HepG2 (cell line): ENCODE measurements around the gene LYZ. TPM values are rescaled to one million over a fixed set of nuclear protein-coding genes. Genes with fewer than 3 reads are reported as not detected.

ENCODE experiments used
- ARNT2 ChIP-seq: sonication (generic); formaldehyde crosslinking; IDR thresholded peaks from 2 replicates; pipeline ENCODE4 v1.8.0; 2022; ENCODE audit warnings: mild to moderate bottlenecking, low read depth, missing genetic modification reagents, moderate library complexity
- EHMT2 ChIP-seq: fragments of 200-600 bp; sonication (generic); IDR thresholded peaks from 2 replicates; pipeline ENCODE4 v1.7.0; 2017; ENCODE audit warnings: antibody characterized with exemption, low read depth, low read length, borderline replicate concordance
- FOXA1 ChIP-seq, 2 experiments: fragments of 450-650 bp in 1 of 2; sonication (generic) in 1 of 2; formaldehyde crosslinking in 1 of 2; IDR thresholded peaks; 2 replicates each; pipeline versions ENCODE4 v1.4.0 to v1.6.1; 2016 to 2020; ENCODE audit warnings: missing genetic modification reagents in 1 of 2
- GTF3A ChIP-seq: sonication (generic); formaldehyde crosslinking; conservative IDR thresholded peaks from 2 replicates; pipeline ENCODE4 v1.4.0; 2020; ENCODE audit warnings: mild to moderate bottlenecking, missing genetic modification reagents
- IRF2 ChIP-seq: IDR thresholded peaks from 2 replicates; pipeline ENCODE4 v1.6.1; 2018; ENCODE audit warnings: missing genetic modification reagents, missing compliant biosample characterization
- KLF13 ChIP-seq: sonication (generic); formaldehyde crosslinking; IDR thresholded peaks from 2 replicates; pipeline ENCODE4 v1.4.0; 2020; ENCODE audit warnings: mild to moderate bottlenecking, missing genetic modification reagents
- MIXL1 ChIP-seq: IDR thresholded peaks from 2 replicates; pipeline ENCODE4 v1.6.1; 2016
- MXD1 ChIP-seq: sonication (generic); formaldehyde crosslinking; IDR thresholded peaks from 2 replicates; pipeline ENCODE4 v1.4.0; 2020; ENCODE audit warnings: mild to moderate bottlenecking, missing genetic modification reagents
- NAIF1 ChIP-seq: sonication (generic); formaldehyde crosslinking; IDR thresholded peaks from 2 replicates; pipeline ENCODE4 v1.5.0; 2020; ENCODE audit warnings: mild to moderate bottlenecking, missing genetic modification reagents, borderline replicate concordance
- NKX3-1 ChIP-seq: sonication (generic); formaldehyde crosslinking; IDR thresholded peaks from 2 replicates; pipeline ENCODE4 v1.5.0; 2020; ENCODE audit warnings: missing genetic modification reagents
- PAWR ChIP-seq: sonication (generic); formaldehyde crosslinking; IDR thresholded peaks from 2 replicates; pipeline ENCODE4 v1.4.0; 2020; ENCODE audit warnings: missing genetic modification reagents, mild to moderate bottlenecking, borderline replicate concordance
- RFXANK ChIP-seq: IDR thresholded peaks from 2 replicates; pipeline ENCODE4 v1.6.1; 2016
- STAG1 ChIP-seq: sonication (generic); formaldehyde crosslinking; IDR thresholded peaks from 2 replicates; pipeline ENCODE4 v1.4.0; 2020; ENCODE audit warnings: missing genetic modification reagents
- ZFP37 ChIP-seq: sonication (generic); formaldehyde crosslinking; IDR thresholded peaks from 2 replicates; pipeline ENCODE4 v1.4.0; 2020; ENCODE audit warnings: missing genetic modification reagents, borderline replicate concordance
- ZMYM3 ChIP-seq: sonication (generic); formaldehyde crosslinking; IDR thresholded peaks from 2 replicates; pipeline ENCODE4 v1.5.1; 2020; ENCODE audit warnings: mild to moderate bottlenecking, missing genetic modification reagents
- ZNF556 ChIP-seq: sonication (generic); formaldehyde crosslinking; IDR thresholded peaks from 2 replicates; pipeline ENCODE4 v1.4.0; 2020; ENCODE audit warnings: mild to moderate bottlenecking, missing genetic modification reagents, borderline replicate concordance
- ZNF672 ChIP-seq: sonication (generic); formaldehyde crosslinking; IDR thresholded peaks from 2 replicates; pipeline ENCODE4 v1.8.1; 2022; ENCODE audit warnings: missing genetic modification reagents
- ZNF724P ChIP-seq: sonication (generic); formaldehyde crosslinking; IDR thresholded peaks from 2 replicates; pipeline ENCODE4 v1.8.0; 2022; ENCODE audit warnings: missing genetic modification reagents, borderline replicate concordance
- ZUFSP ChIP-seq: sonication (generic); formaldehyde crosslinking; IDR thresholded peaks from 2 replicates; pipeline ENCODE4 v1.9.0; 2021; ENCODE audit warnings: missing genetic modification reagents, mild to moderate bottlenecking, borderline replicate concordance
- polyA plus RNA-seq, 8 experiments: library from polyadenylated mRNA; depleted of rRNA in 3 of 8; stranded (reverse) in 7 of 8; unstranded in 1 of 8; fragments of >200 nt; fragmentation: Illumina TruSeq in 4 of 8; extraction: Trizol in 4 of 8; gene quantifications; 2 replicates each; pipeline versions ENCODE4 v1.2.1 to v1.2.3, GENCODE V29; 2011 to 2016; ENCODE audit warnings: low read depth in 4 of 8, missing spikeins in 1 of 8, mixed read lengths in 1 of 8; ENCODE audit not compliant: insufficient read depth in 1 of 8
- total RNA-seq, 5 experiments: library from RNA; depleted of rRNA; stranded (reverse); fragments of >200 nt; fragmentation: Illumina TruSeq; extraction: Trizol; gene quantifications; 2 replicates each; pipeline ENCODE4 v1.2.3, GENCODE V29; 2016; ENCODE audit warnings: low read depth in 1 of 5
- TF ChIP-seq, protein P1 (sequence below): sonication (generic); formaldehyde crosslinking; IDR thresholded peaks from 2 replicates; pipeline ENCODE4 v1.5.0; 2020; ENCODE audit warnings: missing genetic modification reagents
- TF ChIP-seq, protein P2 (sequence below): sonication (generic); formaldehyde crosslinking; IDR thresholded peaks from 2 replicates; pipeline ENCODE4 v1.4.0; 2020; ENCODE audit warnings: mild to moderate bottlenecking, missing genetic modification reagents, borderline replicate concordance
- TF ChIP-seq, protein P3 (sequence below): IDR thresholded peaks from 2 replicates; pipeline ENCODE4 v1.6.1; 2012; ENCODE audit warnings: inconsistent platforms

Gene LYZ
- total and polyA plus RNA-seq, 2 of the 13 experiments (the other 11 are each of a cell fraction or from before 2014, with no cell fraction given), result 1,788 to 2,054 TPM

- TF ChIP-seq FOXA1 (IDR thresholded peaks at IDR 0.05) (no peak), FOXA1 (CRISPR knock-in tag; IDR thresholded peaks at IDR 0.05) (peak; percentile 52; the same call in 1 of the 2 replicates), ZNF556 (peak; percentile 96), EHMT2 (no peak), KLF13 (CRISPR knock-in tag) (no peak), ZUFSP (no peak), ZNF672 (CRISPR knock-in tag) (no peak), MIXL1 (no peak; the same call in 1 of the 2 replicates), NAIF1 (CRISPR knock-in tag) (no peak; the same call in 1 of the 2 replicates), ZNF724P (CRISPR knock-in tag) (no peak), STAG1 (CRISPR knock-in tag) (no peak), ARNT2 (peak; percentile 89), ZFP37 (CRISPR knock-in tag) (no peak), RFXANK (no peak), IRF2 (CRISPR knock-in tag) (peak; percentile 19; the same call in 1 of the 2 replicates), NKX3-1 (CRISPR knock-in tag) (no peak; the same call in 1 of the 2 replicates), ZMYM3 (CRISPR knock-in tag) (peak; percentile 23; the same call in 1 of the 2 replicates), MXD1 (CRISPR knock-in tag) (peak; percentile 87), GTF3A (CRISPR knock-in tag) (0 out of 2 replicates have a peak, but pooled peaks have one; percentile 80), PAWR (CRISPR knock-in tag) (0 out of 2 replicates have a peak, but pooled peaks have one; percentile 51)
- TF ChIP-seq, protein P1, sequence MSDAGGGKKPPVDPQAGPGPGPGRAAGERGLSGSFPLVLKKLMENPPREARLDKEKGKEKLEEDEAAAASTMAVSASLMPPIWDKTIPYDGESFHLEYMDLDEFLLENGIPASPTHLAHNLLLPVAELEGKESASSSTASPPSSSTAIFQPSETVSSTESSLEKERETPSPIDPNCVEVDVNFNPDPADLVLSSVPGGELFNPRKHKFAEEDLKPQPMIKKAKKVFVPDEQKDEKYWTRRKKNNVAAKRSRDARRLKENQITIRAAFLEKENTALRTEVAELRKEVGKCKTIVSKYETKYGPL, result no peak; the same call in 1 of the 2 replicates
- TF ChIP-seq, protein P2, sequence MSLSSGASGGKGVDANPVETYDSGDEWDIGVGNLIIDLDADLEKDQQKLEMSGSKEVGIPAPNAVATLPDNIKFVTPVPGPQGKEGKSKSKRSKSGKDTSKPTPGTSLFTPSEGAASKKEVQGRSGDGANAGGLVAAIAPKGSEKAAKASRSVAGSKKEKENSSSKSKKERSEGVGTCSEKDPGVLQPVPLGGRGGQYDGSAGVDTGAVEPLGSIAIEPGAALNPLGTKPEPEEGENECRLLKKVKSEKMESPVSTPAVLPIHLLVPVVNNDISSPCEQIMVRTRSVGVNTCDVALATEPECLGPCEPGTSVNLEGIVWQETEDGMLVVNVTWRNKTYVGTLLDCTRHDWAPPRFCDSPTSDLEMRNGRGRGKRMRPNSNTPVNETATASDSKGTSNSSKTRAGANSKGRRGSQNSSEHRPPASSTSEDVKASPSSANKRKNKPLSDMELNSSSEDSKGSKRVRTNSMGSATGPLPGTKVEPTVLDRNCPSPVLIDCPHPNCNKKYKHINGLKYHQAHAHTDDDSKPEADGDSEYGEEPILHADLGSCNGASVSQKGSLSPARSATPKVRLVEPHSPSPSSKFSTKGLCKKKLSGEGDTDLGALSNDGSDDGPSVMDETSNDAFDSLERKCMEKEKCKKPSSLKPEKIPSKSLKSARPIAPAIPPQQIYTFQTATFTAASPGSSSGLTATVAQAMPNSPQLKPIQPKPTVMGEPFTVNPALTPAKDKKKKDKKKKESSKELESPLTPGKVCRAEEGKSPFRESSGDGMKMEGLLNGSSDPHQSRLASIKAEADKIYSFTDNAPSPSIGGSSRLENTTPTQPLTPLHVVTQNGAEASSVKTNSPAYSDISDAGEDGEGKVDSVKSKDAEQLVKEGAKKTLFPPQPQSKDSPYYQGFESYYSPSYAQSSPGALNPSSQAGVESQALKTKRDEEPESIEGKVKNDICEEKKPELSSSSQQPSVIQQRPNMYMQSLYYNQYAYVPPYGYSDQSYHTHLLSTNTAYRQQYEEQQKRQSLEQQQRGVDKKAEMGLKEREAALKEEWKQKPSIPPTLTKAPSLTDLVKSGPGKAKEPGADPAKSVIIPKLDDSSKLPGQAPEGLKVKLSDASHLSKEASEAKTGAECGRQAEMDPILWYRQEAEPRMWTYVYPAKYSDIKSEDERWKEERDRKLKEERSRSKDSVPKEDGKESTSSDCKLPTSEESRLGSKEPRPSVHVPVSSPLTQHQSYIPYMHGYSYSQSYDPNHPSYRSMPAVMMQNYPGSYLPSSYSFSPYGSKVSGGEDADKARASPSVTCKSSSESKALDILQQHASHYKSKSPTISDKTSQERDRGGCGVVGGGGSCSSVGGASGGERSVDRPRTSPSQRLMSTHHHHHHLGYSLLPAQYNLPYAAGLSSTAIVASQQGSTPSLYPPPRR (CRISPR knock-in tag), result peak; percentile 59
- TF ChIP-seq, protein P3, sequence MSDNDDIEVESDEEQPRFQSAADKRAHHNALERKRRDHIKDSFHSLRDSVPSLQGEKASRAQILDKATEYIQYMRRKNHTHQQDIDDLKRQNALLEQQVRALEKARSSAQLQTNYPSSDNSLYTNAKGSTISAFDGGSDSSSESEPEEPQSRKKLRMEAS, result peak; percentile 79
Measured at GRCh38 chr12:69359531-69360347, 11.6 kb downstream of the LYZ start, which contains the start of gene YEATS4 (continued).
